ENCODE measurements around the gene TPMT.

DNA sequence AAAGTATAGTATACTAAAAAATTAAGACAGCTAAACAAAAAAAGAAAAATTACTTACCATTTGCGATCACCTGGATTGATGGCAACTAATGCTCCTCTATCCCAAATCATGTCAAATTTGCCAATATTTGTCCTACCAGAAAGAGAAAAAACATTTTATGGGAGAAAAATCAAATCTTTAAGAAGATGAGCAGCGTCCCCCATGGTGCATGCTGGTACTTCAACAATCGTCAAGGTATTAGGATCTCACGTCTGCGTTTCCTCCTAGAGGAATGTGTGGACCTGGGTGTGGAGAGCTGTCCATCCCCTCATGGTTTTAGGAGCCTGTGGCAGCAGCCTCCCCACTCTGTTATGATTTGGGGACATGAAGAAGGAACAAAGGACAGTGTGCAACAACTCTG is 16.0 kb downstream of the TPMT start:
- TF ChIP-seq, protein P1, sequence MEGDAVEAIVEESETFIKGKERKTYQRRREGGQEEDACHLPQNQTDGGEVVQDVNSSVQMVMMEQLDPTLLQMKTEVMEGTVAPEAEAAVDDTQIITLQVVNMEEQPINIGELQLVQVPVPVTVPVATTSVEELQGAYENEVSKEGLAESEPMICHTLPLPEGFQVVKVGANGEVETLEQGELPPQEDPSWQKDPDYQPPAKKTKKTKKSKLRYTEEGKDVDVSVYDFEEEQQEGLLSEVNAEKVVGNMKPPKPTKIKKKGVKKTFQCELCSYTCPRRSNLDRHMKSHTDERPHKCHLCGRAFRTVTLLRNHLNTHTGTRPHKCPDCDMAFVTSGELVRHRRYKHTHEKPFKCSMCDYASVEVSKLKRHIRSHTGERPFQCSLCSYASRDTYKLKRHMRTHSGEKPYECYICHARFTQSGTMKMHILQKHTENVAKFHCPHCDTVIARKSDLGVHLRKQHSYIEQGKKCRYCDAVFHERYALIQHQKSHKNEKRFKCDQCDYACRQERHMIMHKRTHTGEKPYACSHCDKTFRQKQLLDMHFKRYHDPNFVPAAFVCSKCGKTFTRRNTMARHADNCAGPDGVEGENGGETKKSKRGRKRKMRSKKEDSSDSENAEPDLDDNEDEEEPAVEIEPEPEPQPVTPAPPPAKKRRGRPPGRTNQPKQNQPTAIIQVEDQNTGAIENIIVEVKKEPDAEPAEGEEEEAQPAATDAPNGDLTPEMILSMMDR (IDR thresholded peaks at IDR 0.05; ENCODE audit: borderline replicate concordance, extremely low read depth, low read length, poor library complexity, severe bottlenecking): no peak
- no peak for TF ChIP-seq EZH2 (IDR thresholded peaks at IDR 0.05; ENCODE audit: borderline replicate concordance, low read depth, low read length, severe bottlenecking)

Measured in DND-41 (cell line).